Mesenchymal stem cell (in vitro differentiated cells and primary cell): Measurements from ENCODE around the gene TANC2.
"Not testable (repeated sequence)": the region's sequence is repeated elsewhere in the genome, so short reads cannot be mapped to it uniquely, and the experiment has no call there.

Source experiments
- DNase-seq: peaks from one replicate; pipeline ENCODE4 v3.0.0-alpha.2; 2013
- H2AFZ ChIP-seq: one replicate; pipeline ENCODE4 v1.6.1; 2013; ENCODE audit warnings: low read depth, mild to moderate bottlenecking, control low read depth, inconsistent platforms, low read length, moderate library complexity
- H2AK5ac ChIP-seq: 2 replicates; pipeline ENCODE4 v1.6.1; 2013; ENCODE audit warnings: low read length, moderate library complexity, mild to moderate bottlenecking, inconsistent platforms; ENCODE audit not compliant: severe bottlenecking
- H2BK120ac ChIP-seq: one replicate; pipeline ENCODE4 v1.6.1; 2013; ENCODE audit warnings: low read depth, mild to moderate bottlenecking, inconsistent platforms, low read length, moderate library complexity
- H2BK12ac ChIP-seq, 2 experiments: one replicate each; pipeline ENCODE4 v1.6.1; 2013; ENCODE audit warnings: inconsistent platforms in 2 of 2, low read length in 2 of 2, mild to moderate bottlenecking in 2 of 2, moderate library complexity in 2 of 2, control low read depth in 1 of 2
- H2BK15ac ChIP-seq: one replicate; pipeline ENCODE4 v1.6.1; 2013; ENCODE audit warnings: mild to moderate bottlenecking, low read depth, inconsistent platforms; ENCODE audit not compliant: poor library complexity, severe bottlenecking
- H2BK5ac ChIP-seq: 2 replicates; pipeline ENCODE4 v1.6.1; 2013; ENCODE audit warnings: low read depth, mild to moderate bottlenecking, low read length, control low read depth, inconsistent platforms; ENCODE audit not compliant: poor library complexity, severe bottlenecking
- H3K14ac ChIP-seq, 2 experiments: one replicate each; pipeline ENCODE4 v1.6.1; 2013; ENCODE audit warnings: inconsistent platforms in 2 of 2, low read length in 2 of 2, control low read depth in 1 of 2, mild to moderate bottlenecking in 1 of 2, moderate library complexity in 1 of 2
- H3K18ac ChIP-seq, 2 experiments: one replicate each; pipeline ENCODE4 v1.6.1; 2013; ENCODE audit warnings: inconsistent platforms in 2 of 2, low read length in 2 of 2, control low read depth in 1 of 2, low read depth in 1 of 2, mild to moderate bottlenecking in 1 of 2
- H3K23ac ChIP-seq, 2 experiments: one replicate each; pipeline ENCODE4 v1.6.1; 2013; ENCODE audit warnings: inconsistent platforms in 2 of 2, low read length in 2 of 2, mild to moderate bottlenecking in 2 of 2, moderate library complexity in 2 of 2, control low read depth in 1 of 2
- H3K27ac ChIP-seq: 2 replicates; pipeline ENCODE4 v1.5.1; 2013; ENCODE audit warnings: mild to moderate bottlenecking, moderate library complexity, low read length, control low read depth, inconsistent platforms; ENCODE audit not compliant: poor library complexity, severe bottlenecking
- H3K27me3 ChIP-seq, 2 experiments: 2 replicates each; pipeline versions ENCODE4 v1.6.1 to v1.7.0; 2013; ENCODE audit warnings: low read length in 2 of 2, mild to moderate bottlenecking in 2 of 2, moderate library complexity in 2 of 2, control low read depth in 1 of 2, inconsistent platforms in 1 of 2; ENCODE audit not compliant: control insufficient read depth in 1 of 2, insufficient read depth in 1 of 2
- H3K36me3 ChIP-seq, 2 experiments: 2 replicates each; pipeline versions ENCODE4 v1.6.1 to v1.7.0; 2013; ENCODE audit warnings: low read length in 2 of 2, control low read depth in 1 of 2, inconsistent platforms in 1 of 2, low read depth in 1 of 2, mild to moderate bottlenecking in 1 of 2; ENCODE audit not compliant: insufficient read depth in 2 of 2, control insufficient read depth in 1 of 2
- H3K4ac ChIP-seq, 2 experiments: one replicate each; pipeline ENCODE4 v1.6.1; 2013; ENCODE audit warnings: inconsistent platforms in 2 of 2, low read length in 2 of 2, mild to moderate bottlenecking in 2 of 2, moderate library complexity in 2 of 2, control low read depth in 1 of 2, low read depth in 1 of 2
- H3K4me1 ChIP-seq: 2 replicates; pipeline ENCODE4 v1.6.1; 2013; ENCODE audit warnings: low read depth, low read length, control low read depth; ENCODE audit not compliant: control insufficient read depth, insufficient read depth
- H3K4me2 ChIP-seq: 2 replicates; pipeline ENCODE4 v1.6.1; 2013; ENCODE audit warnings: low read length, mild to moderate bottlenecking, inconsistent platforms; ENCODE audit not compliant: poor library complexity, severe bottlenecking
- H3K4me3 ChIP-seq, 2 experiments: 2 replicates each; pipeline versions ENCODE4 v1.5.1 to v1.7.0; 2013; ENCODE audit warnings: low read length in 2 of 2, mild to moderate bottlenecking in 2 of 2, control low read depth in 1 of 2, low read depth in 1 of 2; ENCODE audit not compliant: insufficient read depth in 1 of 2
- H3K79me1 ChIP-seq: replicated peaks from 2 replicates; pipeline ENCODE4 v1.6.1; 2013; ENCODE audit warnings: mild to moderate bottlenecking, control low read depth, low read length, inconsistent platforms; ENCODE audit not compliant: poor library complexity, severe bottlenecking
- H3K9ac ChIP-seq: 2 replicates; pipeline ENCODE4 v1.7.0; 2013; ENCODE audit warnings: mild to moderate bottlenecking, low read length, moderate library complexity
- H3K9me3 ChIP-seq: 2 replicates; pipeline ENCODE4 v1.7.0; 2013; ENCODE audit warnings: mild to moderate bottlenecking, low read length; ENCODE audit not compliant: control insufficient read depth
- H4K8ac ChIP-seq: one replicate; pipeline ENCODE4 v1.6.1; 2013; ENCODE audit warnings: inconsistent platforms, mild to moderate bottlenecking, low read length, moderate library complexity
- H4K91ac ChIP-seq: one replicate; pipeline ENCODE4 v1.6.1; 2013; ENCODE audit warnings: mild to moderate bottlenecking, low read length, inconsistent platforms
- WGBS: methylation state at CpG from one replicate; pipeline ENCODE4 v1.1.7; 2013; ENCODE audit warnings: mixed read lengths; 5-methylcytosine and 5-hydroxymethylcytosine counted together

Gene TANC2

DNA sequence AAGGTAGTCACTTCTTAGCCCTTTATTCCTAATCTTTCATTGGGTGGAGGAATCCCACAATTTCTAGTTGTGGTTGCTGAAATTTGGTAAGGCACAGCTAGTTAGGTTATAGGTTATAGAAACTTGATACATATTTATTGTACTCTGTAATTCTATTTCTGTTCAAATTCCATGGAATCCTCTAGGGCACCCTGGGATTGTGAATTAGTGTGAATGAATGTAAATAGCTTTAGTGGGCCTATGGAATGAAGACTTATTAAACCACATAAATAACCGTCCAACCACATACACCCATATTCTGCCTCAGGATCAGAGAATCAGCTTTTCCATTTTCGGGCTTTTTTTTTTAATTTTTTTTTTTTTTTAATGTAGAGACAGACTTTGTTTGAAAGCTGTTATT, 9.2 kb downstream of the TANC2 start:
- Histone ChIP-seq H3K23ac (no peak overlapping the region), H3K9ac (no peak overlapping the region), H3K36me3 (peaks cover 0 to 2% of the 10 kb centered on the region in 2 experiments), H2BK15ac (no peak overlapping the region), H2BK120ac (no peak overlapping the region), H2AK5ac (no peak overlapping the region), H2BK5ac (no peak overlapping the region), H3K4ac (no peak overlapping the region), H3K4me1 (peaks cover 6% of the 10 kb centered on the region), H3K27me3 (no peaks in the 10 kb centered on the region), H3K18ac (no peak overlapping the region), H4K8ac (no peak overlapping the region), H2BK12ac (no peak overlapping the region), H3K14ac (no peak overlapping the region), H3K4me2 (no peak overlapping the region), H3K9me3 (peaks cover 5% of the 10 kb centered on the region), H2AFZ (no peak overlapping the region), H3K4me3 (no peak overlapping the region), H4K91ac (no peak overlapping the region), H3K79me1 (peaks cover 9% of the 10 kb centered on the region), H3K27ac (no peak overlapping the region)
- DNase-seq: no peak
- WGBS: no CpG with 5 or more reads among the region's 2 CpGs

GRCh38 chr17:62976643-62977231, 10.7 kb downstream of the TANC2 start:
- WGBS: 82% methylated on average over 8 of the region's 9 CpGs

DNA sequence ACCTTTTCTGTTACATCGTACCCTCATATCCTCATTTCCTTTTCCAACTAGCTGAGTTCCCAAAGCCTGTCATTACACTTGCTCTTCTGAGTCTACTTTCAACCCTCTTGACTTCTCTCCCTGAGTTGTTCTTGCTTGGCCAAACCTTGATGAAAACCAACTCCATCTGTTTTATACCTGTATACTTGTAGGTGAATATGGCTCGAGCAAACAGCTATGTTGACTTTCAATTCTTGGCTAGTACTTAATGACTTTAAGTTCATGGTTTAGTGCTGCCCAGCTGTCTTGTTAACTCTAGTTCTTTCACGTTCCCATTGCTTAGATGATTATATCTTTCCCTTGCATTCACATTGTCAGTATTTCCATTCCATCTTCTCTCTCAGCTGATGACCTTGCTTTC, 14.8 kb downstream of the TANC2 start:
- WGBS: 98% methylated on average over 3 of the region's 3 CpGs
- Histone ChIP-seq H3K27me3 (no peaks in the 10 kb centered on the region), H2BK12ac (no peak overlapping the region), H3K18ac (no peak overlapping the region), H3K4me2 (no peak overlapping the region), H2AFZ (no peak overlapping the region), H2AK5ac (no peak overlapping the region), H4K91ac (no peak overlapping the region), H4K8ac (no peak overlapping the region), H2BK15ac (no peak overlapping the region), H3K4ac (no peak overlapping the region), H3K9me3 (peaks cover 19% of the 10 kb centered on the region), H3K27ac (no peak overlapping the region), H2BK5ac (no peak overlapping the region), H3K9ac (no peak overlapping the region), H3K4me3 (no peak overlapping the region), H3K4me1 (peaks cover 1% of the 10 kb centered on the region), H3K36me3 (no peaks in the 10 kb centered on the region), H3K14ac (no peak overlapping the region), H3K79me1 (peaks cover 7% of the 10 kb centered on the region), H2BK120ac (no peak overlapping the region), H3K23ac (no peak overlapping the region)
- no peak for DNase-seq

More at GRCh38 chr17:62976643-62977231, 10.7 kb downstream of the TANC2 start:
- H3K4me3 ChIP-seq, H2BK15ac ChIP-seq, H3K4me1 ChIP-seq, H3K4me2 ChIP-seq, H4K91ac ChIP-seq, H2BK120ac ChIP-seq, H3K4ac ChIP-seq, H2AFZ ChIP-seq, H3K14ac ChIP-seq, H3K27ac ChIP-seq, H3K23ac ChIP-seq, H3K27me3 ChIP-seq, DNase-seq, H3K79me1 ChIP-seq, H3K9ac ChIP-seq, H2BK5ac ChIP-seq, H3K36me3 ChIP-seq, H2AK5ac ChIP-seq, H2BK12ac ChIP-seq, H4K8ac ChIP-seq, H3K9me3 ChIP-seq, H3K18ac ChIP-seq: not testable (repeated sequence)

DNA sequence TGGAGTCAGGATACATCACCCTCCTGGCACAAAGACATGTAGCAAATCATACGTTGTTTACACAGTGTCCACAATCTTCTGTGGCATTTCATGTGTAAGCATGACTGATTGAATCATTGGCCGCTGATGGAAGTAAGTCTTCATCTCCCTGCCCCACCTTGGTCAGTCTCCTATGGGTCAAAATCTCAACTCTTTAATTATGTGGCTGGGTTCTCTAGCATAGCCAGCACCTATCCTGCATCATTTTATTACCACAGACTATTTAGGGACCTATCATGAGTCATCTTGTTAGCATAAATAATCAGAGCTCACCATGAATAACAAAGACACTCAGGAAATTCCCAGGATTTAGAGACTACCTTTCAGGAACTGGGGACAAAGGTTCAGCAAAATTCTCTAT, 15.9 kb downstream of the TANC2 start:
- H3K79me1 ChIP-seq: peaks cover 5% of the 10 kb centered on the region
- no peak overlapping the region for H2AK5ac ChIP-seq
- no peak overlapping the region for H2BK15ac ChIP-seq
- H2BK120ac ChIP-seq: no peak overlapping the region
- no peak overlapping the region for H2AFZ ChIP-seq
- no peaks in the 10 kb centered on the region for H3K27me3 ChIP-seq
- H3K4me3 ChIP-seq: no peak overlapping the region
- no peak overlapping the region for H3K27ac ChIP-seq
- H3K9me3 ChIP-seq: peaks cover 14% of the 10 kb centered on the region
- H2BK12ac ChIP-seq: no peak overlapping the region
- H3K4me2 ChIP-seq: no peak overlapping the region
- WGBS: 77% methylated on average over 2 of the region's 2 CpGs
- peaks cover 11% of the 10 kb centered on the region for H3K4me1 ChIP-seq
- H4K8ac ChIP-seq: no peak overlapping the region
- no peaks in the 10 kb centered on the region for H3K36me3 ChIP-seq
- peak; percentile 60 for DNase-seq
- H4K91ac ChIP-seq: no peak overlapping the region
- no peak overlapping the region for H3K4ac ChIP-seq
- no peak overlapping the region for H2BK5ac ChIP-seq
- H3K14ac ChIP-seq: no peak overlapping the region
- H3K18ac ChIP-seq: no peak overlapping the region
- H3K9ac ChIP-seq: no peak overlapping the region
- no peak overlapping the region for H3K23ac ChIP-seq
